ENCODE results near the gene R3HCC1L.

Gene R3HCC1L

GRCh38 chr10:98260752-98261151 lies 126.3 kb downstream of the R3HCC1L start:
- H3K4me3 ChIP-seq (replicated peaks in 1 of 2; ENCODE audit: low read depth in 2 of 2, low read length in 2 of 2), result no peak overlapping the region
- no peak for DNase-seq (ENCODE audit: low read depth in 2 of 2)
- TF ChIP-seq CTCF (IDR thresholded peaks at IDR 0.05; ENCODE audit: low read depth, low read length), result no peak

- no peak for TF ChIP-seq CTCF (IDR thresholded peaks at IDR 0.05; ENCODE audit: low read depth, low read length)
- no peak for DNase-seq (ENCODE audit: low read depth in 2 of 2)
- H3K4me3 ChIP-seq (replicated peaks in 1 of 2; ENCODE audit: low read depth in 2 of 2, low read length in 2 of 2), result no peak overlapping the region
Measured at GRCh38 chr10:98261436-98262277, 127.2 kb downstream of the R3HCC1L start.

- peak; percentile 66 for TF ChIP-seq CTCF (IDR thresholded peaks at IDR 0.05; ENCODE audit: low read depth, low read length)
- H3K4me3 ChIP-seq (replicated peaks in 1 of 2; ENCODE audit: low read depth in 2 of 2, low read length in 2 of 2), result no peak overlapping the region
- DNase-seq (ENCODE audit: low read depth in 2 of 2), result peak; percentile 59 to 67
Measured at GRCh38 chr10:98262571-98262970, 128.1 kb downstream of the R3HCC1L start.

GRCh38 chr10:98263088-98263487 lies 128.6 kb downstream of the R3HCC1L start:
- TF ChIP-seq CTCF (IDR thresholded peaks at IDR 0.05; ENCODE audit: low read depth, low read length), result no peak
- H3K4me3 ChIP-seq (replicated peaks in 1 of 2; ENCODE audit: low read depth in 2 of 2, low read length in 2 of 2), result no peak overlapping the region
- no peak for DNase-seq (ENCODE audit: low read depth in 2 of 2)

GRCh38 chr10:98264378-98265065 lies 130.1 kb downstream of the R3HCC1L start:
- DNase-seq (ENCODE audit: low read depth in 2 of 2), result no peak
- no peak for TF ChIP-seq CTCF (IDR thresholded peaks at IDR 0.05; ENCODE audit: low read depth, low read length)
- no peak overlapping the region for H3K4me3 ChIP-seq (replicated peaks in 1 of 2; ENCODE audit: low read depth in 2 of 2, low read length in 2 of 2)

- DNase-seq (ENCODE audit: low read depth in 2 of 2), result no peak
- TF ChIP-seq CTCF (IDR thresholded peaks at IDR 0.05; ENCODE audit: low read depth, low read length), result no peak
- H3K4me3 ChIP-seq (replicated peaks in 1 of 2; ENCODE audit: low read depth in 2 of 2, low read length in 2 of 2), result no peak overlapping the region
Measured at GRCh38 chr10:98265403-98266378, 131.2 kb downstream of the R3HCC1L start.

Data from cardiac fibroblast (primary cell).